Lower lobe of right lung (tissue), 2 donors: ENCODE results near the gene HOXC6. TPM values are rescaled to one million over a fixed set of nuclear protein-coding genes. Genes with fewer than 3 reads are reported as not detected.

ENCODE experiments used
- ATAC-seq, 2 donors: fragments of 200-7000 bp; cut with Tn5 transposase; one replicate each; pipeline ENCODE4 v1.9.1; 2020 to 2022; ENCODE audit warnings: mild to moderate bottlenecking in 2 of 2, moderate library complexity in 2 of 2
- DNase-seq: peaks from one replicate; pipeline ENCODE4 v3.0.0-alpha.2; 2020
- H3K27ac ChIP-seq: fragments of 200-600 bp; one replicate; pipeline ENCODE4 v1.8.0; 2022
- H3K27me3 ChIP-seq: fragments of 200-600 bp; one replicate; pipeline ENCODE4 v1.8.0; 2022; ENCODE audit warnings: low read depth
- H3K36me3 ChIP-seq: fragments of 200-600 bp; one replicate; pipeline ENCODE4 v1.8.0; 2022; ENCODE audit warnings: mild to moderate bottlenecking
- H3K4me1 ChIP-seq: fragments of 200-600 bp; one replicate; pipeline ENCODE4 v1.8.0; 2022
- H3K4me3 ChIP-seq: fragments of 200-600 bp; one replicate; pipeline ENCODE4 v1.8.0; 2022; ENCODE audit warnings: mild to moderate bottlenecking
- H3K9me3 ChIP-seq: fragments of 200-600 bp; one replicate; pipeline ENCODE4 v1.8.0; 2022
- intact Hi-C: fragments of 100-400 bp; cut with DNase I; formaldehyde crosslinking; loops from one replicate; pipeline ENCODE4 v1.11.0; 2022
- total RNA-seq: library from RNA; stranded (reverse); fragmentation: NEBNext Ultra II Directional; extraction: Animal tissue kit (Norgen Biotek cat#: 25700); gene quantifications from one replicate; pipeline ENCODE4 v1.2.1, GENCODE V29; 2021
- TF ChIP-seq, protein P1 (sequence below): fragments of 200-600 bp; IDR thresholded peaks from one replicate; pipeline ENCODE4 v1.8.0; 2022; ENCODE audit warnings: antibody characterized with exemption, mild to moderate bottlenecking
- donor health status: DM: no; HTN: yes; CAD: no; lungs with severe emphysema.

HOXC6 gene
- total RNA-seq, 1 donor from 2014 or later = 0.50 TPM

DNA sequence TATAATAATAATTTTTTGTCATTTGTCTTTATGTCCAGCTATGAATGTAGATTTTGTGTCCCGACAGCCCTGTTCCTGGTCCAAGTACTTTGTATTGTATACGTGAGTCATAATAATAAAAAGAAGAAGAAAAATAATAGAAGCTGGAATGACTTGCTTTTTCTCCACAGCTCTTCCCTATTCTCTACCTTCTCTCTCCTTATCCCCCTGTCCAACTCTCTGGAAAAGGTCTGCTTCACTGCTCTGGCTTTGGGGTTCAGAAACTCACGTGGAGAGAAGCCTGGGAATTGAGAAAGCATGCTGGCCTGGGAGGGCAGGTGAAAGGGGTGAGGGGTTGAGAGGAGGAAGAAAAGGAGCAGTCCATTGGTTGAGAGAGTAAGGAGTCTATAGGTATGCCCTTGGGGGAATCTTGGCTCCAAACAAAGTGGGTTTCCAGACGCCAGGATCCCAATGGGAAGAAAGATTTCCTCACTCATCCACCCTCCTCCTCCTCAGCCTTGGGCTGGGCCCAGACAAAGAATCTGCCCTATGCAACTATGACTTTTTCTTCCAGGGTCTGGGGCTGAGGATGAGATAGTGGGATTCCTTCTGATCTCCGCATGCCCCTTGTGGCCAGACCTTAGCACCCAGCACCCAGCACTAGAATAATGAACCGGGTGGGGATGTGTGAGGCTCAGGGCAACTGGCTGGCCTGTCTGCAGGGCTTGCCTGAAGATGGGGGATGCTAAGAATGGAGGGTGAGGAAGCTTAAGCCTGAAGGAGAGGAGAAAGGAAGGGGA is 15.4 kb upstream of the HOXC6 start:
- intact Hi-C loops = no loop called here
- H3K4me3 ChIP-seq = no peak overlapping the region
- TF ChIP-seq, protein P1, sequence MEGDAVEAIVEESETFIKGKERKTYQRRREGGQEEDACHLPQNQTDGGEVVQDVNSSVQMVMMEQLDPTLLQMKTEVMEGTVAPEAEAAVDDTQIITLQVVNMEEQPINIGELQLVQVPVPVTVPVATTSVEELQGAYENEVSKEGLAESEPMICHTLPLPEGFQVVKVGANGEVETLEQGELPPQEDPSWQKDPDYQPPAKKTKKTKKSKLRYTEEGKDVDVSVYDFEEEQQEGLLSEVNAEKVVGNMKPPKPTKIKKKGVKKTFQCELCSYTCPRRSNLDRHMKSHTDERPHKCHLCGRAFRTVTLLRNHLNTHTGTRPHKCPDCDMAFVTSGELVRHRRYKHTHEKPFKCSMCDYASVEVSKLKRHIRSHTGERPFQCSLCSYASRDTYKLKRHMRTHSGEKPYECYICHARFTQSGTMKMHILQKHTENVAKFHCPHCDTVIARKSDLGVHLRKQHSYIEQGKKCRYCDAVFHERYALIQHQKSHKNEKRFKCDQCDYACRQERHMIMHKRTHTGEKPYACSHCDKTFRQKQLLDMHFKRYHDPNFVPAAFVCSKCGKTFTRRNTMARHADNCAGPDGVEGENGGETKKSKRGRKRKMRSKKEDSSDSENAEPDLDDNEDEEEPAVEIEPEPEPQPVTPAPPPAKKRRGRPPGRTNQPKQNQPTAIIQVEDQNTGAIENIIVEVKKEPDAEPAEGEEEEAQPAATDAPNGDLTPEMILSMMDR = no peak
- H3K27ac ChIP-seq = no peak overlapping the region
- H3K4me1 ChIP-seq = peaks cover 25% of the 10 kb centered on the region
- no peaks in the 10 kb centered on the region for H3K36me3 ChIP-seq
- peaks cover 94% of the 10 kb centered on the region for H3K27me3 ChIP-seq
- ATAC-seq (no peak), DNase-seq (no peak)
- H3K9me3 ChIP-seq = no peaks in the 10 kb centered on the region

DNA sequence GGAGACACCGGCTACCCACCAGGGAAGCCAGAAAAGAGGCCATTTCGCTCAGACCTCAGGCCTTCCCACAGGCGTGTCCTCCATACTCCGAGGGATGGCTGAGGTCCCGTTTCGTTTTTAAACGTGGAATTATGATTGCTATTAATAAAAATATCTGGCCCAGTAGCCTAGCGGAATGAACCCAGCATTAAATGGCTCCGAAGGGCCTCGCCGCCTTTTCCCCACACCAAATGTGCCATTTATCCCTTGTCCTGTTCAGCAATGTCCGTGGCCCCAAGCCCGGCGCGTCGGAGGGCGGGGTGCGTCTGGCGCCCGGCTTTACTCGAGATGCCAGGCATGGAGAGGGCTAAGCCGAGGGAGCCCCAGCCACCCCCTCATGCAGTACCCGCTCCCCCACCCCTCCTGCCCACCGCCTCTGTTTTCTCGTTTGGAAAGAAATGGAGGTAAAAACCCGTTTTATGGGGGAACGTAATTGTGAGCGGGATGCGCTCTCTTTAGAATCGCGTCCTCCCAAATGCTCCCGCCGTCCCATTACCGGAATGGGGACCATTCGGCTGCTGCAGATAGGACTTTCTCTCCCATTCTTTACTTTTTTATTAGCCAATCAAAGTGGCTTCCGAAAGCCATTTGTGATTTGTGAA is 13.7 kb upstream of the HOXC6 start:
- H3K27ac ChIP-seq = no peak overlapping the region
- DNase-seq (no peak), ATAC-seq (no peak)
- H3K9me3 ChIP-seq = no peaks in the 10 kb centered on the region
- TF ChIP-seq, protein P1 = no peak
- intact Hi-C loops = no loop called here
- no peak overlapping the region for H3K4me3 ChIP-seq
- no peaks in the 10 kb centered on the region for H3K36me3 ChIP-seq
- peaks cover 27% of the 10 kb centered on the region for H3K4me1 ChIP-seq
- peaks cover 99% of the 10 kb centered on the region for H3K27me3 ChIP-seq

DNA sequence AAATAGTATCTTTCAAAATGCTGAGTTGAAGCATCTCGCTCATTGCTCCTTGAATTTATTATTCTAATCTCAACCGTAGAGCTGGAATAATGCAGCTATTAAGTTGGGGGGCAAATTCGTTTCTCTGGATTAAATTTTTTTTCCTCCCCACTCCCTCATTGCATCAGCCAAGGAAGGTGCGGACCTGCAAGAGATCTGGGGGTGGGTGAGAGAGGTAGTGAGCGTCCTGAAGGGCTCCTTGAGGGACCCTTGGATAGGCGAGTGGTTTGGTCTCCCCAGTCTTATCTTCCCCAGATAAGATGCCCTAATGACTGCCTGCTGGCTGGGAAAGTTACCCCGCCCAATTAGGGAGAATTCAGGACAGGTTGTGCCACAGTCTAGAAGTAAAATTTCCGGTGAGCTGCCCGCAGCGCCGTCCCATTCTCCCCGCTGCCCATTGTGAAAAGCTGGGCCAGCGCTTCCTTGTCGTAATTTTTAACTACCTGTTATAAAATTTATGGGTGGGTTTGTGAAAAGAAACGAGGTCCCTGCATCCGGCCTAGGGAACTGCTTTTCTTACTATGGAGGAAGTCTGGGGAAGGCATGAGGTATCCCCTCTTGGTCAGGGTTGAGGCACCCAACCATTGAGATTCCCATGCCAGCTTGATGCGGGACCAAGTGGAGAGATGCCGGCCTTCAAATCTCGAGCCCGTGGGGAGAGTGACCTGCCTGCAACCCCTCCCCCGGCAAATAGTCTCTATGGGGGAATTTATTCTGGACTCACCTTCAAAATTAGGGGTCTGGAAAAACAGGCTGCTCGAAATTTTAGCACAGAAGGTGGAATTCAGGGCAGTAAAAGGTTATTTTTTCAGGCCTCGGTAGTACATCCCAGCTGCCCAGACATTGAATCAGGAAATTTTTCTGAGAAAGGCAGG is 13.0 kb upstream of the HOXC6 start:
- H3K4me3 ChIP-seq = no peak overlapping the region
- peaks cover 25% of the 10 kb centered on the region for H3K4me1 ChIP-seq
- intact Hi-C loops = no loop called here
- no peak overlapping the region for H3K27ac ChIP-seq
- no peak for DNase-seq
- no peaks in the 10 kb centered on the region for H3K9me3 ChIP-seq
- ATAC-seq = no peak
- H3K27me3 ChIP-seq = peaks cover 99% of the 10 kb centered on the region
- no peaks in the 10 kb centered on the region for H3K36me3 ChIP-seq
- TF ChIP-seq, protein P1 = no peak

DNA sequence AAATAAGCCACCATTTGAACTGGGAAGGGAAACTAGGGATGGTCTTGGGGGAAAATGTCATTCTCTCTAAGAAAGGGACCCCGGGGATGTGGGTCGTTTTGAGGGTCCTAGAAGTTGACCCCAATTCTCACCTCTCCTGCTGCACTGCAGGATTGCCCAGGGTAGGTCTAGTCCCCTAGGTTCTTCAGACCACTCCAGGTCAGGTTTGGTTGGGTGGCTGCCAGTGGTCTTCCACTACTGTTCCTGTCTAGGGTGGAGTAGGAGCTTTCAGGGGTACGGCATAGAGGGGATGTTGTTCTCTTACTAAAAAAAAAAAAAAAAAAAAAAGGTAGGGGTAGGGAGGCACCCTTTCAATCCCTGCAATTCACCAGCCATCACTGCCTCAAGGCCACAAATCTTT is 12.2 kb upstream of the HOXC6 start:
- Histone ChIP-seq H3K27ac (no peak overlapping the region), H3K27me3 (peaks cover 99% of the 10 kb centered on the region), H3K36me3 (no peaks in the 10 kb centered on the region), H3K9me3 (no peaks in the 10 kb centered on the region), H3K4me1 (peaks cover 25% of the 10 kb centered on the region), H3K4me3 (no peak overlapping the region)
- intact Hi-C loops = no loop called here
- no peak for DNase-seq
- ATAC-seq = no peak
- TF ChIP-seq, protein P1 = no peak

DNA sequence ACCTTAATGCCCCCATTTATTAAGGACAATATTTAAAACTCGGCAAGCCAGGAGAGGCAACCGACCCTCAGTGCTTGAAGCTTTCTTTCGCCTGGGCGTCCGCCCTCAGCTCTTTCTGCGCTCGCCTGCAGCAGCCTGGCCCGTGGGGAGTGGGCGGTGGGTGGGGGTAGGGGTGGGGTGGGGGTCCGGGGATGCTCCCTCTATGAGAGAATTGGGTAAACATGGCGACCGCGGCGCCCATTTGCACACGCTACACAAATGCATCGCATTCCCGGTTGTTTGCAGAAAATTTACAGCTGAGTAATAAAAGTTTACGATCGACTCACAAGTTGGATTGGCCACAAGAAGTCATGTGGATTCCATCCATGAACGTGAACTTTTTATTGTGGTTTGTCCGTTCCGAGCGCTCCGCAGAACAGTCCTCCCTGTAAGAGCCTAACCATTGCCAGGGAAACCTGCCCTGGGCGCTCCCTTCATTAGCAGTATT is 11.7 kb upstream of the HOXC6 start:
- no peak overlapping the region for H3K27ac ChIP-seq
- TF ChIP-seq, protein P1 = no peak
- no peaks in the 10 kb centered on the region for H3K9me3 ChIP-seq
- DNase-seq (no peak), ATAC-seq (no peak)
- peaks cover 25% of the 10 kb centered on the region for H3K4me1 ChIP-seq
- intact Hi-C loops = no loop called here
- peaks cover 99% of the 10 kb centered on the region for H3K27me3 ChIP-seq
- no peak overlapping the region for H3K4me3 ChIP-seq
- H3K36me3 ChIP-seq = no peaks in the 10 kb centered on the region
